OCI-LY1 (cell line): Measurements from ENCODE around the gene GGN.
"Not testable (repeated sequence)": the region's sequence is repeated elsewhere in the genome, so short reads cannot be mapped to it uniquely, and the experiment has no call there.

Source experiments
- H2AFZ ChIP-seq: fragments of 200-600 bp; sonication (generic), shearing (Covaris generic); 2 replicates; pipeline ENCODE4 v1.6.0; 2014; ENCODE audit warnings: antibody characterized with exemption, mild to moderate bottlenecking, low read length
- H3F3A ChIP-seq: fragments of 200-600 bp; sonication (generic), shearing (Covaris generic); 2 replicates; pipeline ENCODE4 v1.6.0; 2014; ENCODE audit warnings: mild to moderate bottlenecking, antibody characterized with exemption, low read length, moderate library complexity; ENCODE audit not compliant: insufficient read depth
- H3K27ac ChIP-seq: fragments of 200-600 bp; sonication (generic); 2 replicates; pipeline ENCODE4 v1.5.1; 2014; ENCODE audit warnings: low read length, mixed run types, mild to moderate bottlenecking, low read depth; ENCODE audit not compliant: poor library complexity, severe bottlenecking
- H3K27me3 ChIP-seq: fragments of 200-600 bp; sonication (generic); 2 replicates; pipeline ENCODE4 v1.6.0; 2014; ENCODE audit warnings: antibody characterized with exemption, mild to moderate bottlenecking, low read length, moderate library complexity; ENCODE audit not compliant: insufficient read depth
- H3K36me3 ChIP-seq: fragments of 200-600 bp; sonication (generic); 2 replicates; pipeline ENCODE4 v1.6.1; 2014; ENCODE audit warnings: mild to moderate bottlenecking, antibody characterized with exemption, low read length, moderate library complexity, mixed read lengths; ENCODE audit not compliant: insufficient read depth
- H3K4me1 ChIP-seq: fragments of 200-600 bp; sonication (generic); 2 replicates; pipeline ENCODE4 v1.5.1; 2014; ENCODE audit warnings: mild to moderate bottlenecking, low read length, moderate library complexity; ENCODE audit not compliant: insufficient read depth, severe bottlenecking
- H3K4me2 ChIP-seq: fragments of 200-600 bp; sonication (generic), shearing (Covaris generic); 2 replicates; pipeline ENCODE4 v1.6.1; 2014; ENCODE audit warnings: low read length
- H3K4me3 ChIP-seq: fragments of 200-600 bp; sonication (generic); 2 replicates; pipeline ENCODE4 v1.5.1; 2014; ENCODE audit warnings: low read length, low read depth, mild to moderate bottlenecking, mixed read lengths; ENCODE audit not compliant: poor library complexity, severe bottlenecking
- H3K79me2 ChIP-seq: fragments of 200-600 bp; shearing (Covaris generic); 2 replicates; pipeline ENCODE4 v1.6.1; 2016; ENCODE audit warnings: mixed run types, low read length, mixed read lengths; ENCODE audit not compliant: insufficient read depth
- H3K9ac ChIP-seq: fragments of 200-600 bp; sonication (generic), shearing (Covaris generic); 2 replicates; pipeline ENCODE4 v1.6.1; 2014; ENCODE audit warnings: mild to moderate bottlenecking, low read length, mixed read lengths
- H3K9me2 ChIP-seq: fragments of 200-600 bp; sonication (generic), shearing (Covaris generic); 2 replicates; pipeline ENCODE4 v1.6.1; 2014; ENCODE audit warnings: low read depth, mild to moderate bottlenecking, low read length, mixed read lengths
- H3K9me3 ChIP-seq: fragments of 200-600 bp; shearing (Covaris generic); 2 replicates; pipeline ENCODE4 v1.6.1; 2014; ENCODE audit warnings: low read length, mixed read lengths
- H4K20me1 ChIP-seq: fragments of 200-600 bp; sonication (generic), shearing (Covaris generic); 2 replicates; pipeline ENCODE4 v1.6.0; 2016; ENCODE audit warnings: mild to moderate bottlenecking, low read length; ENCODE audit not compliant: insufficient read depth
- EZH2 ChIP-seq: fragments of 200-600 bp; sonication (generic), shearing (Covaris generic); IDR thresholded peaks from 2 replicates; pipeline ENCODE4 v1.8.0; 2017; ENCODE audit warnings: borderline replicate concordance, mixed run types, mild to moderate bottlenecking, antibody characterized with exemption, low read length, moderate library complexity, mixed read lengths
- TF ChIP-seq, protein P1 (sequence below): fragments of 200-600 bp; sonication (generic), shearing (Covaris generic); IDR thresholded peaks from 2 replicates; pipeline ENCODE4 v1.5.1; 2017; ENCODE audit warnings: mild to moderate bottlenecking, antibody characterized with exemption, low read length, moderate library complexity, mixed read lengths

Gene GGN

GRCh38 chr19:38412491-38412890 is 24.7 kb upstream of the GGN start:
- H3K4me1 ChIP-seq, result peaks cover 3% of the 10 kb centered on the region
- no peak overlapping the region for H3K9ac ChIP-seq
- H2AFZ ChIP-seq, result no peak overlapping the region
- no peaks in the 10 kb centered on the region; the same call in 1 of the 2 replicates for H3K27me3 ChIP-seq
- TF ChIP-seq, protein P1, sequence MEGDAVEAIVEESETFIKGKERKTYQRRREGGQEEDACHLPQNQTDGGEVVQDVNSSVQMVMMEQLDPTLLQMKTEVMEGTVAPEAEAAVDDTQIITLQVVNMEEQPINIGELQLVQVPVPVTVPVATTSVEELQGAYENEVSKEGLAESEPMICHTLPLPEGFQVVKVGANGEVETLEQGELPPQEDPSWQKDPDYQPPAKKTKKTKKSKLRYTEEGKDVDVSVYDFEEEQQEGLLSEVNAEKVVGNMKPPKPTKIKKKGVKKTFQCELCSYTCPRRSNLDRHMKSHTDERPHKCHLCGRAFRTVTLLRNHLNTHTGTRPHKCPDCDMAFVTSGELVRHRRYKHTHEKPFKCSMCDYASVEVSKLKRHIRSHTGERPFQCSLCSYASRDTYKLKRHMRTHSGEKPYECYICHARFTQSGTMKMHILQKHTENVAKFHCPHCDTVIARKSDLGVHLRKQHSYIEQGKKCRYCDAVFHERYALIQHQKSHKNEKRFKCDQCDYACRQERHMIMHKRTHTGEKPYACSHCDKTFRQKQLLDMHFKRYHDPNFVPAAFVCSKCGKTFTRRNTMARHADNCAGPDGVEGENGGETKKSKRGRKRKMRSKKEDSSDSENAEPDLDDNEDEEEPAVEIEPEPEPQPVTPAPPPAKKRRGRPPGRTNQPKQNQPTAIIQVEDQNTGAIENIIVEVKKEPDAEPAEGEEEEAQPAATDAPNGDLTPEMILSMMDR, result no peak
- TF ChIP-seq EZH2, result no peak
- H3K9me2 ChIP-seq, result no peaks in the 10 kb centered on the region
- H3F3A ChIP-seq, result no peaks in the 10 kb centered on the region
- no peaks in the 10 kb centered on the region for H3K9me3 ChIP-seq
- no peak overlapping the region for H3K4me3 ChIP-seq
- no peaks in the 10 kb centered on the region for H3K79me2 ChIP-seq
- no peak overlapping the region for H3K27ac ChIP-seq
- no peaks in the 10 kb centered on the region for H3K36me3 ChIP-seq
- no peak overlapping the region for H3K4me2 ChIP-seq
- no peaks in the 10 kb centered on the region for H4K20me1 ChIP-seq

- not testable (repeated sequence) for H3K4me1 ChIP-seq, H3F3A ChIP-seq, H3K4me3 ChIP-seq, H3K27me3 ChIP-seq, H3K9ac ChIP-seq, H3K36me3 ChIP-seq, H2AFZ ChIP-seq, H3K9me2 ChIP-seq, H3K27ac ChIP-seq, H3K79me2 ChIP-seq, H3K4me2 ChIP-seq, H4K20me1 ChIP-seq, H3K9me3 ChIP-seq
These were observed 24.1 kb upstream of the GGN start for GRCh38 chr19:38411898-38412297.

DNA sequence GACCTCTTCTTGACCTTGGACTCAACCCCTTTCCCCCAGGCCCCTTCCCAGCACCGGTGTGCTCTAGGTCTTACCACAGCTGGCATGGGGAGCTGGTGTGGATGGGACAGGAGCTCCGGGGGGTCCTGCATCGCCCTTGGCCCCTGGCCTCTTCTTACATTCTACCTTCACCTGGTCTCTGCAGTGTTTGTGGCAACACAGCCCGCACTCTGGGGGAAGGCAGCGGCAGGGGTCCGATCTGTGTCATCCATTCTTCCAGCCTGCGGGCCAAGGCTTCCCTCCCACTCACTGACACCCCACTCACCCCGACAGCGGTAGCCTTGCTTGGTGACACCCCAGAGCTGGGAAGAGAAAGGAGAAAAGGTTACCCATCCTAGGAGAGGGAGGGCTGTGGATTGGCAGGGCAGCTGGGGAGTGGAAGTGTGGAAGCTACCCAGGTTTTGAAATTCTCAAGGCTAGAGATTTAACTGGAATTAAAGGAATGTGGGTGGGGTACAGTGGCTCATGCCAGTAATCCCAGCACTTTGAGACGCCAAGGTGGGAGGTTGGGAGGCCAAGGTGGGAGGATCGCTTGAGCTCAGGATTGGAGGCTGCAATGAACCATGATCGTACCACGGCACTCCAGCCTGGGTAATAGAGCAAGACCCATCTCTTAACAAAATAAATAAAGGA is 23.3 kb upstream of the GGN start:
- Histone ChIP-seq H3K4me1 (no peaks in the 10 kb centered on the region), H3K4me2 (no peak overlapping the region), H3K9me2 (no peaks in the 10 kb centered on the region), H4K20me1 (no peaks in the 10 kb centered on the region), H3K27me3 (no peaks in the 10 kb centered on the region; the same call in 1 of the 2 replicates), H3K9ac (no peak overlapping the region), H3F3A (no peaks in the 10 kb centered on the region), H3K36me3 (no peaks in the 10 kb centered on the region; the same call in 1 of the 2 replicates), H3K27ac (no peak overlapping the region), H2AFZ (no peak overlapping the region), H3K4me3 (no peak overlapping the region), H3K79me2 (no peaks in the 10 kb centered on the region), H3K9me3 (no peaks in the 10 kb centered on the region)
- TF ChIP-seq EZH2, result no peak
- TF ChIP-seq, protein P1, result no peak

DNA sequence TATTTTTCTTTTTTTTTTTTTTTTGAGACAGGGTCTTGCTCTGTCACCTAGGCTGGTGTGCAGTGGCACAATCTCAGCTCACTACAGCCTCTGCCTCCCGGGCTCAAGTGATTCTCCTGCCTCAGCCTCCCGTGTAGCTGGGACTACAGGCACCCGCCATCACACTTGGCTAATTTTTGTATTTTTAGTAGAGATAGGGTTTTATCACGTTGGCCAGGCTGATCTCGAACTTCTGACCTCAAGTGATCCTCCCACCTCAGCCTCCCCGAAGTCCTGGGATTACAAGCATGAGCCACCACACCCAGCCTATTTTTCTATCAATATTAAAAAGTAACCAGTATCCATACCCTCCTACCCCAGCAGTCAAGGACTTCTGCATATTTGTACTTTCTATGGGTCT is 22.6 kb upstream of the GGN start:
- not testable (repeated sequence) for H3K9me2 ChIP-seq, H2AFZ ChIP-seq, H3K36me3 ChIP-seq, H3K4me2 ChIP-seq, H3K4me1 ChIP-seq, H3F3A ChIP-seq, H3K79me2 ChIP-seq, H3K9me3 ChIP-seq, H4K20me1 ChIP-seq, H3K27me3 ChIP-seq, H3K4me3 ChIP-seq, H3K27ac ChIP-seq, H3K9ac ChIP-seq
